NCI-H2107 treated with DMSO at 0.1 percent for 48 hours (cell line): ENCODE results near the gene MTCH1.
"Not testable (repeated sequence)": the region's sequence is repeated elsewhere in the genome, so short reads cannot be mapped to it uniquely, and the experiment has no call there.

Experiments used
- DNase-seq: peaks from one replicate; lab custom pipeline; 2025; ENCODE audit not compliant: unreplicated experiment; lab: John Stamatoyannopoulos, UW

Gene MTCH1

GRCh38 chr6:36999061-36999750, 13.2 kb upstream of the MTCH1 start:
- peak; percentile 34 for DNase-seq

GRCh38 chr6:36998723-36999038, 12.7 kb upstream of the MTCH1 start:
- no peak for DNase-seq

GRCh38 chr6:36997811-36998722, 12.1 kb upstream of the MTCH1 start:
- DNase-seq, result peak; percentile 16

GRCh38 chr6:36990401-36990800, 4.4 kb upstream of the MTCH1 start:
- not testable (repeated sequence) for DNase-seq

- no peak for DNase-seq
These were observed 3.3 kb upstream of the MTCH1 start for GRCh38 chr6:36989264-36989663.

GRCh38 chr6:36986704-36987047, 680 bp upstream of the MTCH1 start:
- DNase-seq, result no peak

- no peak for DNase-seq
These were observed 584 bp downstream of the MTCH1 start for GRCh38 chr6:36985417-36985807.

GRCh38 chr6:36984581-36985416, 1.2 kb downstream of the MTCH1 start:
- no peak for DNase-seq

- no peak for DNase-seq
These were observed 2.5 kb downstream of the MTCH1 start for GRCh38 chr6:36983538-36983937.

GRCh38 chr6:36980876-36981619, 4.9 kb downstream of the MTCH1 start:
- peak; percentile 54 for DNase-seq

- DNase-seq, result no peak
These were observed 5.9 kb downstream of the MTCH1 start for GRCh38 chr6:36980129-36980528.

GRCh38 chr6:36979347-36979742, 6.7 kb downstream of the MTCH1 start:
- peak; percentile 29 for DNase-seq

GRCh38 chr6:36978421-36979346, 7.3 kb downstream of the MTCH1 start:
- no peak for DNase-seq

GRCh38 chr6:36977470-36977941, 8.5 kb downstream of the MTCH1 start:
- no peak for DNase-seq

- no peak for DNase-seq
These were observed 9.1 kb downstream of the MTCH1 start for GRCh38 chr6:36976931-36977330.

GRCh38 chr6:36976509-36976908, 9.5 kb downstream of the MTCH1 start:
- no peak for DNase-seq

GRCh38 chr6:36976007-36976264, 10.1 kb downstream of the MTCH1 start:
- no peak for DNase-seq

- DNase-seq, result no peak
These were observed 10.6 kb downstream of the MTCH1 start for GRCh38 chr6:36975231-36976006.

- DNase-seq, result no peak
These were observed 12.3 kb downstream of the MTCH1 start for GRCh38 chr6:36973647-36974046.
